Measurements from ENCODE around the gene FOXK1. TPM values are rescaled to one million over a fixed set of nuclear protein-coding genes. Genes with fewer than 3 reads are reported as not detected.

FOXK1 gene
- total RNA-seq, 2 experiments from 2014 or later = 67.8 to 68.1 TPM

GRCh38 chr7:4816419-4817080 is 134.5 kb downstream of the FOXK1 start:
- POLR2A ChIA-PET = no interaction called here
- H3K4me3 ChIP-seq (ENCODE audit: low read length) = no peak overlapping the region
- DNase-seq (no peak), ATAC-seq (ENCODE audit: poor library complexity) (no peak)
- H3K4me1 ChIP-seq (ENCODE audit: insufficient read depth, low read length) = no peaks in the 10 kb centered on the region
- no peaks in the 10 kb centered on the region for H3K36me3 ChIP-seq (ENCODE audit: insufficient read depth, low read length)
- no peak overlapping the region for H3K27ac ChIP-seq (ENCODE audit: low read depth in 1 of 2, low read length in 2 of 2)
- Mint-ChIP-seq H3K4me3 (no peak overlapping the region), H3K4me1 (ENCODE audit: low read depth) (no peaks in the 10 kb centered on the region), H3K36me3 (ENCODE audit: low read depth) (no peaks in the 10 kb centered on the region), H3K27me3 (peaks cover 38% of the 10 kb centered on the region), H3K27ac (no peak overlapping the region), H3K9me3 (no peaks in the 10 kb centered on the region)
- H3K27me3 ChIP-seq (ENCODE audit: control insufficient read depth in 1 of 2, insufficient read depth in 2 of 2, low read length in 2 of 2) = peaks cover 29 to 37% of the 10 kb centered on the region in 2 experiments
- peaks cover 0 to 33% of the 10 kb centered on the region in 2 experiments for H3K9me3 ChIP-seq (ENCODE audit: control insufficient read depth in 1 of 2, insufficient read depth in 1 of 2, low read length in 2 of 2)
- intact Hi-C loops (cut with DNase I, micrococcal nuclease) = no loop called here
- CTCF ChIA-PET = no interaction called here
- no peak for TF ChIP-seq CTCF (IDR thresholded peaks at IDR 0.05)

GRCh38 chr7:4817178-4817901 is 135.2 kb downstream of the FOXK1 start:
- no peaks in the 10 kb centered on the region for H3K36me3 ChIP-seq (ENCODE audit: insufficient read depth, low read length)
- Mint-ChIP-seq H3K9me3 (no peaks in the 10 kb centered on the region), H3K27ac (no peak overlapping the region), H3K27me3 (peaks cover 39% of the 10 kb centered on the region), H3K4me3 (no peak overlapping the region), H3K4me1 (ENCODE audit: low read depth) (no peaks in the 10 kb centered on the region), H3K36me3 (ENCODE audit: low read depth) (no peaks in the 10 kb centered on the region)
- no peak overlapping the region for H3K27ac ChIP-seq (ENCODE audit: low read depth in 1 of 2, low read length in 2 of 2)
- ChIA-PET CTCF (no interaction called here), POLR2A (no interaction called here)
- H3K27me3 ChIP-seq (ENCODE audit: control insufficient read depth in 1 of 2, insufficient read depth in 2 of 2, low read length in 2 of 2) = peaks cover 29 to 33% of the 10 kb centered on the region in 2 experiments
- ATAC-seq (ENCODE audit: poor library complexity) = no peak
- no peak for TF ChIP-seq CTCF (IDR thresholded peaks at IDR 0.05)
- H3K9me3 ChIP-seq (ENCODE audit: control insufficient read depth in 1 of 2, insufficient read depth in 1 of 2, low read length in 2 of 2) = peaks cover 0 to 33% of the 10 kb centered on the region in 2 experiments
- no peaks in the 10 kb centered on the region for H3K4me1 ChIP-seq (ENCODE audit: insufficient read depth, low read length)
- DNase-seq = no peak
- no peak overlapping the region for H3K4me3 ChIP-seq (ENCODE audit: low read length)
- intact Hi-C loops (cut with DNase I, micrococcal nuclease) = no loop called here

- intact Hi-C loops (cut with DNase I, micrococcal nuclease) = no loop called here
- peaks cover 24 to 26% of the 10 kb centered on the region in 2 experiments for H3K27me3 ChIP-seq (ENCODE audit: control insufficient read depth in 1 of 2, insufficient read depth in 2 of 2, low read length in 2 of 2)
- H3K4me1 Mint-ChIP-seq (ENCODE audit: low read depth) = no peaks in the 10 kb centered on the region
- no peaks in the 10 kb centered on the region for H3K4me1 ChIP-seq (ENCODE audit: insufficient read depth, low read length)
- DNase-seq = no peak
- ChIA-PET CTCF (no interaction called here), POLR2A (no interaction called here)
- no peak overlapping the region for H3K27ac ChIP-seq (ENCODE audit: low read depth in 1 of 2, low read length in 2 of 2)
- no peaks in the 10 kb centered on the region for H3K36me3 ChIP-seq (ENCODE audit: insufficient read depth, low read length)
- H3K9me3 Mint-ChIP-seq = no peaks in the 10 kb centered on the region
- peaks cover 31% of the 10 kb centered on the region for H3K27me3 Mint-ChIP-seq
- ATAC-seq (ENCODE audit: poor library complexity) = no peak
- no peak overlapping the region for H3K27ac Mint-ChIP-seq
- H3K9me3 ChIP-seq (ENCODE audit: control insufficient read depth in 1 of 2, insufficient read depth in 1 of 2, low read length in 2 of 2) = peaks cover 0 to 27% of the 10 kb centered on the region in 2 experiments
- no peak for TF ChIP-seq CTCF (IDR thresholded peaks at IDR 0.05)
- H3K4me3 ChIP-seq (ENCODE audit: low read length) = no peak overlapping the region
- H3K36me3 Mint-ChIP-seq (ENCODE audit: low read depth) = no peaks in the 10 kb centered on the region
- H3K4me3 Mint-ChIP-seq = no peak overlapping the region
These were observed 136.1 kb downstream of the FOXK1 start for GRCh38 chr7:4818000-4818794.

Measured in CD4-positive, alpha-beta T cell (primary cell).